Hypothalamus (tissue), 51 donors: Measurements from ENCODE around the gene PSMA1.
"Not testable (repeated sequence)": the region's sequence is repeated elsewhere in the genome, so short reads cannot be mapped to it uniquely, and the experiment has no call there.

ENCODE experiments used
- DNase-seq, 51 donors: peaks; one replicate each; lab custom pipeline; 2025; lab: John Stamatoyannopoulos, UW

The PSMA1 gene

GRCh38 chr11:14519917-14520746 lies at the start of gene PSMA1:
PSMA1 (minus strand) TSS chr11:14520386; CDS start chr11:14520299, 87 bp downstream.
- peak; percentile 40 to 95 (median 87) for DNase-seq

DNA sequence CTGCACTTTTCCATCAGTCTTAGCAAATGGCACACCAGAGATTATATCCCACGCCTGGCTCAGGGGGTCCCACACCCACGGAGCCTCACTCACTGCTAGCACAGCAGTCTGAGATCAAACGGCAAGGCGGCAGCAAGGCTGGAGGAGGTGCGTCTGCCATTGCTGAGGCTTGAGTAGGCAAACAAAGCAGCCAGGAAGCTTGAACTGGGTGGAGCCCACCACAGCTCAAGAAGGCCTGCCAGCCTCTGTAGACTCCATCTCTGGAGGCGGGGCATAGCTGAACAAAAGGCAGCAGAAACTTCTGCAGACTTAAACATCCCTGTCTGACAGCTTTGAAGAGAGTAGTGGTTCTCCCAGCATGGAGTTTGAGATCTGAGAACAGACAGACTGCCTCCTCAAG lies 49.3 kb upstream of the PSMA1 start:
- DNase-seq, result not testable (repeated sequence)

DNA sequence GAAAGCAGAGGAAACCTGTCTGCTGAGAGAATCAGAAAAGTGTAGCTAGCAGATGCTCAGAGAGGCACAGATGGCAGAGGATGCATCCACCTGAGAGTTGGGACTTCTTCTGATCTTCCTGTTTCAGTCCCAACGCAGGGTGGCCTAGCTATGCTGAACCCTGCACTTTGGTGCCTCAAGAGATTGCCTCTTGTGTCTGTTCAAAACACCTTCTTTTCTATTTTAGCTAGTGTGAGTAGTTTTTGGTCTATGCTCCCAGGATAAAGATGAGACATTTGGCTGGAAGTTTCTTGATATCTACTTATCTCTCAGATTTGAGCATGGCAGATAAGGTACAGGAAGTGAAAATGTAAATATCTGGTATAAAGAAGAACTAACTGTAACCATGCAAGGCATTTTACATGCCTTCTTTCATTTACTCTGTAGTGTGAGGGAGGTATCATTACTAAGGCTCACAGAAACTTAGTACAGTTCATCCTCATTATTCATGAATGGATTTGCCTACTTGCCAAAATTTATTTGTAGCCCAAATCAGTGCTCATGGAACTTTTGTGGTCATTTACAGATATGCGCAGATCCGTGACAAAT lies 47.0 kb upstream of the PSMA1 start:
- DNase-seq, result no peak

DNA sequence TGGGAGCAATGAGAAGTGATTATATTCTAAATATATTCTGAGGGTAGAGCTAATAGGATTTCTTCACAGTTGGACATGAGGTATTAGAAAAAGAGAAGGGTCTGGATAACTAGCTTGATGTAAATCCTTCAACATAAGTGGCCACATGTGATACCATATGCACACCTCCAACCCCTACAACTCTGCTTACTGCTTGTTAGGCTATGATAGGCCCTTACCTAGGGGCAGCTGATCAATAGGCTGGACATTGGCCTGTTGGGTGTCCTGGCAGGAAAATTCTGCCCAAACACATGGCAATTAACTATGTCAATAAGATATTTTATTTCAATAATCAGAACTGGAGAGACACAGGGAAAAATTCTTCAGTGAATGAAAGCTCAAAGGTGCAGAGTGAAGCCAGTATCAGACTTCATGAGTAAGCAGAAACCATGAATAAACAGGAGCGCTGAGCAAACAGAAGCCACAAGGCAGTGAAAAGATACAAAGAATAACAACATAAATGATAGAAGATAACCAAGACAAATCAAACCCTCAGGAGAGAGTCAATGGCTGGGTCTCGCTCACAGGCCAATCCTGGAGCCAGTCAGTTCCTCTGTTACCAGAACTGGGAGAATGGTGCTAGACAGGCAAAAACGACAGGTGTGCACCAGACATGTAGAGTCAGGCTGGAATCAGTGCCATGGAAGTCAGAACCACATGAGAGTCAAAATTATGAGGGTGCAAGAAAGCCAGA lies 46.3 kb upstream of the PSMA1 start:
- no peak for DNase-seq

DNA sequence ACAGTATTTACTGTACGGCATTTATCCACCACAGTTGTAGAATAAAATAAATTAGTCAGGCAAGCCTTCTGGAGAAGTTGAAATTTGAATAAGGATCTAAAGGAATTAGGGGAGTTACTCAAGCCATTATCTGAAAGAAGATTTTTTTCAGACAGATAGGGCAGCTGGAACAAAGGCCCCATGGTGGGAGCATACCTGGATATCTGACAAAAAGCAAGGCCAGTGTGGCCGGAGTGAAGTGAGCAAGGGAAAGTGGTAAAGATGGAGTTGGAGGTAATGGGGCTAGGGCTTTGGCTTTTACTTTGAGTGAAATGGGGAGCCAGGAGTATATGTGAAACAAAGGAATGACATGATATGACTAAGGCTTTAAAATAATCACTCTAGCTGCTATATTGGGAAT lies 45.7 kb upstream of the PSMA1 start:
- no peak for DNase-seq

DNA sequence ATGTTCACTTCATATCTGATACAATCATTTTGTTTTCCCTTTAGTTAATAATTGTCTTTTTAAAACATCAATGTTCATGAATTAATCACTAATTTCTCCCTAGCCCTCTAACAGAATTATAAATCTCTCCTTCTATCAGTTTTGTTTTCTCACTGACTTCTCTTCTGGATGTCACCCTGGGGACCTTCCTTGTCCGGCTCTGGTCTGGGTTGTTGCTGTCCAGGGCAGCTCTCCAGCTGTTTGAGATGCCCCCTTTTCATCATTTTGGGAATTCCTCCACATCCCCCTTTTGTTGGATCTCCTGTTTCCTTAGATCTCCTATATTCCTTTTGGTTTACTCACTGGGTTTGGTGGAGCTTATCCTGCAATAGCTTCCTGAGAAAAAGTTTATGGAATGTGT lies 35.6 kb upstream of the PSMA1 start:
- no peak for DNase-seq

DNA sequence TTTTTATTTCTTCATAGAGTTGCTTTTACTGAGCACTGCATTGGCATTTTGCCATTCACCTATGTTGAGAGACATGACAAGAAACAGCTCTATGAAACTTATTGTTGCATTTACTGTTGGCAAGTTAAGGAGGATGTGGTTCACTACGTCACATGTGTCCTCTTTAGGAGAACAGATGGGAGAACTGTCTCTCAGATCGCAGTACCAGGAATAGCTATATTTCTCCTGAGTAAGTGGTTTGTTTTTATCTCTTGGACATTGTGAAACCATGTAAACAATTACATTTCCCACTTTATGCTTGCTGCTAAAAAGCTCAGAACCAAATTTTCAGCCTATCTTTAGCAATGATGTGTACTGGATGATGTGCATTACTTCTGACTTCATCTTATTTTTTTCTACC lies 34.8 kb upstream of the PSMA1 start:
- peak in 1 of 51 donors; percentile 18 for DNase-seq

DNA sequence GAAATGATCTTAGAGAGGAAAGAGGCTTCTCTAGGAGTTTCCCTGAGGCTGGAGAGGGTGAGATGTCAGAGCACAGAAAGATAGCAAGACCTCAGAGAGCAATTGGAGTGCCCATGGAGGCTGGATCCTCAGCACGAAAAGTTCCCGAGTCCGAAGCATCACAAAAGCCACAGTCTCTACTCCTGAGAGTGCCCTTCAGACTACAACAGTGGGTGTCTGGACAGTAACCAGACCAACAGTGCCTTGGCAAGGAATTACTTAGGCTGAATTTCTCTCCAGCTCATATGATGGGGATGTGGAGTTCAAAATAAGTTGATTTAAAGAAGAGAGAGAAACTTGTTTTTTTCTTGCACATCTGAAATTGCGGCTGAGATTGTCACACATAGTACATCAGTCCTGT lies 31.9 kb upstream of the PSMA1 start:
- no peak for DNase-seq

GRCh38 chr11:14551380-14551779 lies 31.2 kb upstream of the PSMA1 start:
- no peak for DNase-seq

- no peak for DNase-seq
Measured at GRCh38 chr11:14549891-14550290, 29.7 kb upstream of the PSMA1 start.

GRCh38 chr11:14547440-14547839 lies 27.3 kb upstream of the PSMA1 start:
- DNase-seq, result no peak

DNA sequence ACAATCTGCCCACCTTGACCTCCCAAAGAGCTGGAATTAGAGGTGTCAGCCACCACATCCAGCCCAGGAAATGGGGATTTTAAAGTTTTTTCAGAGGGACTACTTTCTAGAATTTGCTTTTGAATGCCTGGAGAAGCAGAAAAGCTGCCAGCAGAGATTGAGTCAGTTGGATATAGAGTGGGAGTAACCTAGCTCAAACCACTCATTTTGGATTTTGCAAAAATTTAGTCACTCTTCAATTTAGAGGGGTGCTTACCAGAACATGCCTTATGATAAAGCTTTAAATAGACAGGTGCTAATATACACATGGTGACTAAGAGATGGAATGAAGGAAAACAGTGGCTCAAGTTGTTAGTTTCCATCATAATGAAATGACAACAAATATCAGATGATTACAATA lies 26.5 kb upstream of the PSMA1 start:
- no peak for DNase-seq

GRCh38 chr11:14544611-14545010 lies 24.4 kb upstream of the PSMA1 start:
- DNase-seq, result no peak

GRCh38 chr11:14543260-14543659 lies 23.1 kb upstream of the PSMA1 start:
- no peak for DNase-seq

- peak in 1 of 51 donors; percentile 7 for DNase-seq
Measured at GRCh38 chr11:14542324-14542723, 22.1 kb upstream of the PSMA1 start.

GRCh38 chr11:14541192-14541947 lies 21.2 kb upstream of the PSMA1 start:
- DNase-seq, result peak in 8 of 51 donors; percentile 4 to 37 (median 16)

- DNase-seq, result peak in 1 of 51 donors; percentile 8
Measured at GRCh38 chr11:14539982-14540421, 19.8 kb upstream of the PSMA1 start.

DNA sequence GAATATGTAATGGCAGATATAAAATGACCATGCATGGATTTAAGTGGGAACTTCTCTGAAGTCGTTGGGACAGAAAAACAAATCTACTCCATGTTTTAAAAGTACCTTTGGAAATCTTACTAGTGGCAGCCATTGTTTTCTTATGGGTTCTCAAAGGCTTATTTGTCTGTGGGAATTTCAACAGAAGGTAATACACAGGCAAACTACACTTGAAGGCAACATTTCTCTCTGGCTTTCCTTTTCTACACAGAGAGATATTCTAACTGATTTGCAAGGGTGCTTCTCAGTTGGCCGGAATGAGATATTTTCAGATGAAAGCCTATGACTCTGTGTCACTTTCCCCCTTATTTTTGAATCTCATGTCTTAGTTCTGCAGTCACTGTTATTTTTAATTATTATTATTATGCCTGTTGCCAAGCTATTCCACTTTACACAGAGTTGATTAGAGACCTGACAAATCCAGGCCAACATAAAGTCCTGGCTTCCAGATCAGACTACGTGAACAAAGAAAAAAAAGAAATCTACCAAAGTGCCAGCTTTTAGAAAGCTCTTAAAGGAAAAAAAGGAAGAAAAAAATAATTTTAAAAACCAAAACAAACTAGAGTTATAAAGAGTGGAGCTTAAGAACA lies 18.9 kb upstream of the PSMA1 start:
- DNase-seq, result no peak

DNA sequence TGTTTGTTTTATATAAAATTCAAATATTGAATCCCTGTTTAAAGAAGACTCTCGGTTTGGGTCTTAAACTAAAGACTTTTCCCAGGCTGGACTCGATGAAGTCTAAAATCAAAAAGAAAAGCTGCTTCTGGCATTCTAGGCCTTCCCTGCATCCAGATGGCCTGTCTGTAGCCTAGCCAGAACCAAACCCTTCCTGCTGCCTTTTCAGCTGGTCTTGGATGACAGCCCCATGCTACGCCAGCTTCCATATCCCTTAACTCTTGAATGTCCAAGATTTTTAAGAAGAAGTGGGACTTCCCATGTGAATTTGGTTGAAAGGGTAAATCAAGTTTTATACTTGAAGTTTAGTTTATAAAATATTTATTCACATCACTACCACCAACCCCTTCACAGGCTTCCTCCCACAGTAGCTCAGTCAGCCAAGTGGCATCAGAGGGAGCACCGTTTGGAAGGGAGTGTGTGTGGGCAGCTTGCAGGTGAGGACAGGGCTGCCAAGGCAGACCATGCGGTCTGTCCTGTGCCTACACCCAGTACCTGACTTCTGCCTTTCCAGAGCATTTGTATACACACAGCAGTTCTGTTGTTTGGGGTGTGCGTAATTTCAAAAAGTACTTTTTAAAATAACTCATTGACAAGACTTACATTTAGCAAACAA lies 18.2 kb upstream of the PSMA1 start:
- DNase-seq, result peak in 1 of 51 donors; percentile 3

DNA sequence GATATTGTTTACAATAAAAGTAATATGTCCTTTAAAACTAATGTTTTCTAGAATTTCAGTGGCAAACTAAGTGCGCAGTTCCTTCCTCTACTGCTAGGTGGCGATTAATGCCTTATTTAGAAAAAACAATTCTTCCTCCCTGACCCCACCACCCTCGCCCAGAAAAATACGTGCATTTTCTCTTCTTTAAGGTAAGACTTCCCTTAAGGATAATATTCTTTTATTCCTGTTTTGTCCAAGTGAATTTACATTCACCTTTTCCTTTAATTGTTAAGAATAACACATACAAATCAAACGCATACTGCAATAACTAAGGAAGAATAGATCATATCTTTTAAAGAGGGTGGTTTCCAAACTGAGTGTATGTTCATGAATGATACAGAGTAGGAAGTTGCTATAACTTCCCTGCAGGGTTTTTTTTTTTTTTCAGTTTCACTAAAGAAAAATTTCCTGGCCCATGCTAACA lies 17.0 kb upstream of the PSMA1 start:
- peak in 2 of 51 donors; percentile 3 to 5 for DNase-seq
